Right lobe of liver (tissue), 6 donors: ENCODE data around the gene NTN4. TPM values are rescaled to one million over a fixed set of nuclear protein-coding genes. Genes with fewer than 3 reads are reported as not detected.

Experiments
- ATAC-seq, 4 donors: fragments of 200-7000 bp; cut with Tn5 transposase; one replicate each; pipeline ENCODE4 v1.9.1; 2020; ENCODE audit warnings: mild to moderate bottlenecking in 4 of 4, moderate library complexity in 4 of 4
- DNase-seq, 3 donors: peaks; one replicate each; pipeline ENCODE4 v3.0.0-alpha.2; 2020
- H3K27ac ChIP-seq, 3 donors: fragments of 200-600 bp; one replicate each; pipeline ENCODE4 v1.8.0; 2022
- H3K27me3 ChIP-seq, 2 donors: fragments of 200-600 bp; one replicate each; pipeline ENCODE4 v1.8.0; 2022
- H3K36me3 ChIP-seq, 4 donors: fragments of 200-600 bp; sonication (generic) in 1 of 4; one replicate each; pipeline versions ENCODE4 v1.5.1 to v1.8.0; 2017 to 2022; ENCODE audit warnings: control low read depth in 1 of 4
- H3K4me1 ChIP-seq, 4 donors: fragments of 200-600 bp; sonication (generic) in 1 of 4; one replicate each; pipeline versions ENCODE4 v1.5.1 to v1.8.0; 2017 to 2022; ENCODE audit warnings: control low read depth in 1 of 4
- H3K4me3 ChIP-seq, 3 donors: fragments of 200-600 bp; one replicate each; pipeline ENCODE4 v1.8.0; 2022
- H3K9me3 ChIP-seq, 4 donors: fragments of 200-600 bp; sonication (generic) in 1 of 4; one replicate each; pipeline versions ENCODE4 v1.5.1 to v1.8.0; 2017 to 2022; ENCODE audit warnings: control low read depth in 1 of 4
- POLR2A ChIP-seq: fragments of 450-650 bp; IDR thresholded peaks from one replicate; pipeline ENCODE4 v1.6.1; 2017; ENCODE audit warnings: antibody characterized with exemption, mild to moderate bottlenecking
- WGBS: methylation state at CpG from one replicate; pipeline ENCODE4 v1.1.6; 2018; ENCODE audit warnings: low coverage, low lambda C conversion rate; ENCODE audit not compliant: insufficient coverage; ENCODE audit errors: missing lambda C conversion rate; 5-methylcytosine and 5-hydroxymethylcytosine counted together
- intact Hi-C, 2 donors: fragments of 100-400 bp; cut with DNase I; formaldehyde crosslinking; loops; one replicate each; pipeline versions ENCODE4 v1.11.2 to v1.14.1; 2022
- total RNA-seq, 6 experiments: library from RNA; depleted of rRNA in 2 of 6; stranded (reverse); fragments of >200 nt in 2 of 6; fragmentation: NEBNext Ultra II Directional in 3 of 6; extraction: Animal tissue kit (Norgen Biotek cat#: 25700) in 3 of 6; gene quantifications; one replicate each; pipeline versions ENCODE4 v1.1.0 to v1.2.4, GENCODE V29; 2016 to 2023
- TF ChIP-seq, protein P1 (sequence below), 4 donors: fragments of 200-600 bp in 3 of 4; fragments of 450-650 bp in 1 of 4; IDR thresholded peaks; one replicate each; pipeline versions ENCODE4 v1.5.1 to v1.8.0; 2016 to 2022; ENCODE audit warnings: antibody characterized with exemption in 4 of 4, mild to moderate bottlenecking in 2 of 4
- donor health status: DM: no; HTN: yes; CAD: no.
- donor health status: DM: no; HTN: no; CAD: no.
- donor health status: DM: no; HTN: no; CAD: no.
- donor health status: DM: no; HTN: yes; CAD: no.
- donor health status: DM: no; HTN: yes; CAD: no.

NTN4 gene
- total RNA-seq, 6 experiments from 2014 or later = 14.7 to 28.7 (median 18.9) TPM

DNA sequence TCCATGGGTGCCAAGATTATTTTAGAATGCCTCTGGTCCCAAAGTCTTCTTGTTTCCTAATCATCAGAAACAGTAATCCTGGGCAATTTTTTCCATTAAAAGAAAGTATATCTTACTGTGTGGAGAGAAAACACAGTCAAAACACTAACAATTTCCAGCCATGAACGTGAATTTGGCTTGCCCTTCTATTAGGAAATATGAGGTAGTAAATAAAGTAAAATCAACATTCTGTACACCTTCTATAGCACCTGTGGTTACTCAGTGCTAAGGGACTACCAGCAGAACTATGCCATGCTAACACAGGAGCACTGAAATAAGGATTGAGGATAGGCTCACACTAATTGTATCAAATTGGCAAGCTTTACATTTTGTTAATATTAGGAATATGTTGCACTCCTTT is 60.1 kb downstream of the NTN4 start:
- DNase-seq (no peak), ATAC-seq (no peak)
- TF ChIP-seq, protein P1, sequence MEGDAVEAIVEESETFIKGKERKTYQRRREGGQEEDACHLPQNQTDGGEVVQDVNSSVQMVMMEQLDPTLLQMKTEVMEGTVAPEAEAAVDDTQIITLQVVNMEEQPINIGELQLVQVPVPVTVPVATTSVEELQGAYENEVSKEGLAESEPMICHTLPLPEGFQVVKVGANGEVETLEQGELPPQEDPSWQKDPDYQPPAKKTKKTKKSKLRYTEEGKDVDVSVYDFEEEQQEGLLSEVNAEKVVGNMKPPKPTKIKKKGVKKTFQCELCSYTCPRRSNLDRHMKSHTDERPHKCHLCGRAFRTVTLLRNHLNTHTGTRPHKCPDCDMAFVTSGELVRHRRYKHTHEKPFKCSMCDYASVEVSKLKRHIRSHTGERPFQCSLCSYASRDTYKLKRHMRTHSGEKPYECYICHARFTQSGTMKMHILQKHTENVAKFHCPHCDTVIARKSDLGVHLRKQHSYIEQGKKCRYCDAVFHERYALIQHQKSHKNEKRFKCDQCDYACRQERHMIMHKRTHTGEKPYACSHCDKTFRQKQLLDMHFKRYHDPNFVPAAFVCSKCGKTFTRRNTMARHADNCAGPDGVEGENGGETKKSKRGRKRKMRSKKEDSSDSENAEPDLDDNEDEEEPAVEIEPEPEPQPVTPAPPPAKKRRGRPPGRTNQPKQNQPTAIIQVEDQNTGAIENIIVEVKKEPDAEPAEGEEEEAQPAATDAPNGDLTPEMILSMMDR (IDR thresholded peaks at IDR 0.05) = no peak
- TF ChIP-seq POLR2A = no peak
- Histone ChIP-seq H3K4me3 (no peak overlapping the region), H3K36me3 (no peaks in the 10 kb centered on the region), H3K9me3 (no peaks in the 10 kb centered on the region), H3K27me3 (no peaks in the 10 kb centered on the region), H3K4me1 (no peaks in the 10 kb centered on the region), H3K27ac (no peak overlapping the region)
- intact Hi-C loops = no loop called here
- 64% methylated on average over 1 of the region's 1 CpG for WGBS

DNA sequence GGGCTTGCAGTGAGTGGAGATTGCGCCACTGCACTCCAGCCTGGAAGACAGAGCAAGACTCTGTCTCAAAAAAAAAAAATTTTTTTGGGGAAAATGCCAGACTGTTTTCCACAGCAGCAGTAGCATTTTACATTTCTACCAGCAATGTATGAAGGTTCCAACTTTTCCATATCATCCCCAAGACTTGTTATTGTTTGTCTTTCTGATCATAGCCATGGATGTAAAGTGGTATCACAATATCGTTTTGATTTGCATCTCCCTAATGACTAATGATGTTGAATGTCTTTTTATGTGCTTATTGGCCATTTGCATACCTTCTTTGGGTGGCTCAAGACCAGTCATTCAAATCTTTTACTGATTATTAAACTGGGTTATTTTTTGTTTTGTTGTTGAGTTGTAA is 63.7 kb downstream of the NTN4 start:
- ATAC-seq (no peak), DNase-seq (no peak)
- Histone ChIP-seq H3K4me1 (no peaks in the 10 kb centered on the region), H3K27ac (no peak overlapping the region), H3K4me3 (no peak overlapping the region), H3K27me3 (no peaks in the 10 kb centered on the region), H3K9me3 (no peaks in the 10 kb centered on the region), H3K36me3 (no peaks in the 10 kb centered on the region)
- no peak for TF ChIP-seq POLR2A
- TF ChIP-seq, protein P1 (IDR thresholded peaks at IDR 0.05) = no peak
- intact Hi-C loops = no loop called here
- WGBS = 89% methylated on average over 2 of the region's 2 CpGs

DNA sequence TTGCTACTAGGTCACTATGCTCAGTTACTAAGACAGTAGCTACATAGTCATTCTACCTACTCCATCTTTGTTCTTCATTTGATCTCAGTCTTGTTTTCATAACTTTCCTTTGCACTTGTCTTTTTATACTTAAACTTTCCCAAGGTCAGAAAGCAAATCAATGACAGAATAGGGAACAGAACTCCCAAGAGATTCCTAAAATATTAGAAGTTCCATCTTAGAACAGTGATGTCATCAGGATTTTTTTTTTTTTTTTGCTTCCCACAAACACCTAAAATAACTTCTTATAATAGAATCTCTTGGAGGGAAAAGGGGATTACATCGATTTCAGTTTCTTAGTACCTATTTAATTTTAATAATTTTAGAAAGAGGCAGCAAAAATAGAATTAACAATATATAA is 65.8 kb downstream of the NTN4 start:
- WGBS = 79% methylated on average over 1 of the region's 1 CpG
- intact Hi-C loops = no loop called here
- TF ChIP-seq, protein P1 (IDR thresholded peaks at IDR 0.05) = no peak
- TF ChIP-seq POLR2A = no peak

DNA sequence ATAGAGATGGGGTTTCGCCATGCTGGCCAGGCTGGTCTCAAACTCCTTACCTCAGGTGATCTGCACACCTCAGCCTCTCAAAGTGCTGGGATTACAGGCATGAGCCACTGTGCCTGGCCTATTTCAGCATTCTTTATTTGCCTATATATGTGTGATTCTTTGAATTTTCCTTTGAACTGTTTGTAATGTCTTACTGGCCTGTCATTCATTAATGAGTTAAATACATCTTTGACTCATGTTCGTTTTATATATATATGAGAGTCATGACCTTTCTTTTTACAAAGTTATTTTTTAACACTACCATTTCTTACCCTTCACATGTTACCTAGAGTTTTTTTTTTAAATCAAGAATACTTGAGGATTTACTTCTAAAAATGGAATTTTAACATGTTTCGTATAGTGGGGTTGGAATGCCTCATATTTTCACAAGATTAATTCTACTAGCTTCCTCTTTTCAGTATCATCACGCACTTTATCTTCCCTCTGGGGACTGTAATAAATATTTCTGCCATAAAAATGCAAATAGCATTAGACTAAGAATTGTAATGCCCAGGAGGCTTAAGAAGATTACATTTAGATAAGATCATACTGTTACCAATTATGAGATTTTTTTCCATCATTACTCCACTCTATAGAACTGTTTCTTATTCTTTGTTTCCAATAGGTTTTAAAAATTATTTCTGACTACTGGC is 66.7 kb downstream of the NTN4 start:
- Histone ChIP-seq H3K27ac (no peak overlapping the region), H3K36me3 (no peaks in the 10 kb centered on the region), H3K9me3 (no peaks in the 10 kb centered on the region), H3K4me1 (no peaks in the 10 kb centered on the region), H3K27me3 (no peaks in the 10 kb centered on the region), H3K4me3 (no peak overlapping the region)
- TF ChIP-seq, protein P1 (IDR thresholded peaks at IDR 0.05) = no peak
- no peak for TF ChIP-seq POLR2A
- no peak for DNase-seq
- intact Hi-C loops = no loop called here
- no peak for ATAC-seq
- WGBS = 54% methylated on average over 4 of the region's 4 CpGs

More for the DNA sequence above, 65.8 kb downstream of the NTN4 start:
- Histone ChIP-seq H3K4me3 (no peak overlapping the region), H3K27me3 (no peaks in the 10 kb centered on the region), H3K4me1 (no peaks in the 10 kb centered on the region), H3K9me3 (no peaks in the 10 kb centered on the region), H3K27ac (no peak overlapping the region), H3K36me3 (no peaks in the 10 kb centered on the region)
- no peak for DNase-seq
- ATAC-seq = no peak
